DOHH2 (cell line): Measurements from ENCODE around the gene RNU5D-1.

Experiments used
- H3F3A ChIP-seq: fragments of 200-600 bp; sonication (generic), shearing (Covaris generic); 2 replicates; pipeline ENCODE4 v1.6.0; 2016; ENCODE audit warnings: antibody characterized with exemption, mild to moderate bottlenecking; ENCODE audit not compliant: control insufficient read depth, insufficient read depth
- H3K27ac ChIP-seq: fragments of 200-600 bp; sonication (generic); 2 replicates; pipeline ENCODE4 v1.5.1; 2014; ENCODE audit warnings: low read depth, mild to moderate bottlenecking, low read length, moderate library complexity
- H3K27me3 ChIP-seq: fragments of 200-600 bp; sonication (generic); 2 replicates; pipeline ENCODE4 v1.6.1; 2014; ENCODE audit warnings: mild to moderate bottlenecking, low read length, mixed read lengths; ENCODE audit not compliant: control insufficient read depth
- H3K36me3 ChIP-seq: fragments of 200-600 bp; sonication (generic); 2 replicates; pipeline ENCODE4 v1.6.1; 2014; ENCODE audit warnings: mild to moderate bottlenecking, low read length, moderate library complexity, mixed read lengths; ENCODE audit not compliant: control insufficient read depth
- H3K4me1 ChIP-seq: fragments of 200-600 bp; sonication (generic); 2 replicates; pipeline ENCODE4 v1.6.1; 2014; ENCODE audit warnings: mild to moderate bottlenecking, low read length, mixed read lengths; ENCODE audit not compliant: control insufficient read depth
- H3K4me2 ChIP-seq: fragments of 200-600 bp; sonication (generic); 2 replicates; pipeline ENCODE4 v1.6.0; 2014; ENCODE audit warnings: mild to moderate bottlenecking, low read length, moderate library complexity
- H3K4me3 ChIP-seq: fragments of 200-600 bp; sonication (generic); 2 replicates; pipeline ENCODE4 v1.5.1; 2014; ENCODE audit warnings: mild to moderate bottlenecking, low read length, mixed read lengths
- H3K79me2 ChIP-seq: fragments of 200-600 bp; sonication (generic); 2 replicates; pipeline ENCODE4 v1.6.1; 2014; ENCODE audit warnings: mild to moderate bottlenecking, low read length, mixed read lengths; ENCODE audit not compliant: control insufficient read depth
- H3K9me2 ChIP-seq: fragments of 200-600 bp; sonication (generic); replicated peaks from 2 replicates; pipeline ENCODE4 v1.6.1; 2014; ENCODE audit warnings: mild to moderate bottlenecking, low read length, mixed read lengths; ENCODE audit not compliant: control insufficient read depth
- H3K9me3 ChIP-seq: fragments of 200-600 bp; sonication (generic); 2 replicates; pipeline ENCODE4 v1.6.1; 2014; ENCODE audit warnings: antibody characterized with exemption, low read length, mixed read lengths; ENCODE audit not compliant: control insufficient read depth, insufficient read depth
- H4K20me1 ChIP-seq: fragments of 200-600 bp; sonication (generic); 2 replicates; pipeline ENCODE4 v1.6.0; 2014; ENCODE audit warnings: low read depth, mild to moderate bottlenecking, antibody characterized with exemption, low read length, moderate library complexity; ENCODE audit not compliant: control insufficient read depth, insufficient read depth
- EZH2phosphoT487 ChIP-seq: fragments of 200-600 bp; sonication (generic); IDR thresholded peaks from 2 replicates; pipeline ENCODE4 v1.6.1; 2017; ENCODE audit warnings: borderline replicate concordance, mild to moderate bottlenecking, antibody characterized with exemption, low read length, moderate library complexity, mixed read lengths
- TF ChIP-seq, protein P1 (sequence below): fragments of 200-600 bp; sonication (generic); IDR thresholded peaks from one replicate; pipeline ENCODE4 v1.5.1; 2014; ENCODE audit warnings: antibody characterized with exemption, mild to moderate bottlenecking, low read depth, low read length; ENCODE audit not compliant: poor library complexity, severe bottlenecking

Gene RNU5D-1

DNA sequence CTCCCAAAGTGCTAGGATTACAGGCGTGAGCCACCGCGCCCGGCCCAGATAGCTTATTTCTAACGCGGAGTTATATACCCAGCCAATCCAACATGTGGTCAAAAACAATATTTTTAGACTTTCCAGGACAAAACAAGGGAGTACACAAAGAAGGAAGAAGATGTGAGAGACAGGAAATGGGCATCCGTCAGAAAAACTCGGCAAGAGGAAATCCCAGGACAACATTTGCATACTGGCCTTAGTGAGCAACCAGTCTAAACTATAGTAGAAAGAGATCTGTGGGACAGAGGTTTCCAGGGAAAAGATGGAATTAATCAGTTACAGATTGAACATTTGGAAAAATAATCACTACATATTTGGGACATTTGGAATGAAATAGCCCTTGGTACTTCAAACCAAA lies 45.1 kb downstream of the RNU5D-1 start:
- no peak overlapping the region for H3K4me3 ChIP-seq
- H3K27me3 ChIP-seq = no peaks in the 10 kb centered on the region
- TF ChIP-seq, protein P1, sequence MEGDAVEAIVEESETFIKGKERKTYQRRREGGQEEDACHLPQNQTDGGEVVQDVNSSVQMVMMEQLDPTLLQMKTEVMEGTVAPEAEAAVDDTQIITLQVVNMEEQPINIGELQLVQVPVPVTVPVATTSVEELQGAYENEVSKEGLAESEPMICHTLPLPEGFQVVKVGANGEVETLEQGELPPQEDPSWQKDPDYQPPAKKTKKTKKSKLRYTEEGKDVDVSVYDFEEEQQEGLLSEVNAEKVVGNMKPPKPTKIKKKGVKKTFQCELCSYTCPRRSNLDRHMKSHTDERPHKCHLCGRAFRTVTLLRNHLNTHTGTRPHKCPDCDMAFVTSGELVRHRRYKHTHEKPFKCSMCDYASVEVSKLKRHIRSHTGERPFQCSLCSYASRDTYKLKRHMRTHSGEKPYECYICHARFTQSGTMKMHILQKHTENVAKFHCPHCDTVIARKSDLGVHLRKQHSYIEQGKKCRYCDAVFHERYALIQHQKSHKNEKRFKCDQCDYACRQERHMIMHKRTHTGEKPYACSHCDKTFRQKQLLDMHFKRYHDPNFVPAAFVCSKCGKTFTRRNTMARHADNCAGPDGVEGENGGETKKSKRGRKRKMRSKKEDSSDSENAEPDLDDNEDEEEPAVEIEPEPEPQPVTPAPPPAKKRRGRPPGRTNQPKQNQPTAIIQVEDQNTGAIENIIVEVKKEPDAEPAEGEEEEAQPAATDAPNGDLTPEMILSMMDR = no peak
- no peaks in the 10 kb centered on the region; the same call in 1 of the 2 replicates for H3F3A ChIP-seq
- peaks cover 14% of the 10 kb centered on the region for H3K4me1 ChIP-seq
- no peaks in the 10 kb centered on the region for H3K9me3 ChIP-seq
- no peaks in the 10 kb centered on the region for H3K79me2 ChIP-seq
- H4K20me1 ChIP-seq = no peaks in the 10 kb centered on the region
- H3K36me3 ChIP-seq = no peaks in the 10 kb centered on the region
- H3K27ac ChIP-seq = no peak overlapping the region
- no peak overlapping the region for H3K4me2 ChIP-seq
- H3K9me2 ChIP-seq = no peaks in the 10 kb centered on the region

DNA sequence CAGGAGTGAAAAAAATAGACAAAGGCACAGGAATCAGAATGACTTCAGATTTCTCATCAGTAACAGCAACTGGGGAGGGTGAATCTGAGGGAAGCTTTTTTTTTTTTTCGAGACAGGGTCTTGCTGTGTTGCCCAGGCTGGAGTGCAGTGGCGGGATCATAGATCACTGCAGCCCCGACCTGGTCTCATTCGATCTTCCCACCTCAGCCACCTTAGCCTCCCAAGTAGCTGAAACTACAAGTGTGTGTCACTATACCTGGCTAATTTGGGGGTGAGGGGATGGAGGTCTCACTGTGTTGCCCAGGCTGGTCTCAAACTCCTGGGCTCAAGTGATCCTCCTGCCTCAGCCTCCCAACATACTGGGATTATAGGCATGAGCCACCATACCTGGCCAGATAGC lies 45.8 kb downstream of the RNU5D-1 start:
- H3K4me2 ChIP-seq = no peak overlapping the region
- no peaks in the 10 kb centered on the region for H3K9me3 ChIP-seq
- H3K4me3 ChIP-seq = no peak overlapping the region
- H3F3A ChIP-seq = no peaks in the 10 kb centered on the region; the same call in 1 of the 2 replicates
- no peaks in the 10 kb centered on the region for H3K79me2 ChIP-seq
- no peak overlapping the region for H3K27ac ChIP-seq
- H3K9me2 ChIP-seq = no peaks in the 10 kb centered on the region
- H4K20me1 ChIP-seq = no peaks in the 10 kb centered on the region
- no peaks in the 10 kb centered on the region for H3K36me3 ChIP-seq
- H3K27me3 ChIP-seq = no peaks in the 10 kb centered on the region
- TF ChIP-seq, protein P1 = no peak
- no peak for TF ChIP-seq EZH2phosphoT487
- H3K4me1 ChIP-seq = peaks cover 14% of the 10 kb centered on the region

DNA sequence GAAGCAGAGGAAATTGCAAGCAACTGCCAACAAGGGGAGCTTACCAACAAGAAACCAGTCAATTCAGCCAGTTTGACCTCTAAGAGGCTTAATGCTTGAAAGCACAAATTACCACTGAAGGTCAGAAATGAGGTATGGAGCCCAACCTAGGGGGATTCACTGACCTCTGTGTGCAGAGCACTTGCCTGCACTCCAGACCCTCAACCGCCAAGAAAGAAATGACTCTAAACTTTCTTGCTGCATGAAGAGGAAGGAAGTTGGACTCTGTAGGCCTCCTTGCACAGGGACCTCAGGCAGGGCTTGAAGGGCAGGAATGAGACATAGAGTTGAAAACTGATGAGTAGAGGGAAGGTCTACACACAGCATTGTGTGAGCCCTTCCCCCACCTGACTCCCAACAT lies 46.4 kb downstream of the RNU5D-1 start:
- Histone ChIP-seq H3K4me1 (peaks cover 14% of the 10 kb centered on the region), H4K20me1 (no peaks in the 10 kb centered on the region), H3K4me2 (peak overlapping the region; percentile 12; the same call in 1 of the 2 replicates), H3K79me2 (no peaks in the 10 kb centered on the region), H3K9me2 (no peaks in the 10 kb centered on the region), H3K36me3 (no peaks in the 10 kb centered on the region), H3K9me3 (no peaks in the 10 kb centered on the region), H3F3A (no peaks in the 10 kb centered on the region; the same call in 1 of the 2 replicates), H3K27ac (no peak overlapping the region), H3K27me3 (no peaks in the 10 kb centered on the region), H3K4me3 (no peak overlapping the region)
- TF ChIP-seq, protein P1 = no peak
- no peak for TF ChIP-seq EZH2phosphoT487

DNA sequence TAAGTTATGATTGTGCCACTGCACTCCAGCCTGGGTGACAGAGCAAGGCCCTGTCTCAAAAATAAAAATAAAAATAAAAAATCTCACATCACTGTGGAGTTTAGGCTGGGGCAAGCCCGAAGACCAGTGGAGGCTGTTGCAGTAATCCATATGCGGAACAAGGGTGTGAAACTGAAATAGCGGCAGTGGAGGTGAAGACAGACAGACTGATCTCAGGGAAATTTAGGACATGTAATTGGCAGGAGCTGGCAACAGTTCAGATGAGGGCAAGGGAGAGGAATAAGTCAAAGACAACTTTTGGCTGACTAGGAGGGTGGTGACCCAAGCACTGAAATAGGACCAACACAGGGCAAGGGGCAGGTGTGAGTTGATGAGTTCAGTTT lies 48.1 kb downstream of the RNU5D-1 start:
- H3K27me3 ChIP-seq = no peaks in the 10 kb centered on the region
- no peak overlapping the region for H3K4me2 ChIP-seq
- H4K20me1 ChIP-seq = no peaks in the 10 kb centered on the region
- no peaks in the 10 kb centered on the region; the same call in 1 of the 2 replicates for H3F3A ChIP-seq
- peaks cover 14% of the 10 kb centered on the region for H3K4me1 ChIP-seq
- TF ChIP-seq, protein P1 = no peak
- TF ChIP-seq EZH2phosphoT487 = no peak
- no peak overlapping the region for H3K4me3 ChIP-seq
- no peaks in the 10 kb centered on the region for H3K9me2 ChIP-seq
- H3K9me3 ChIP-seq = no peaks in the 10 kb centered on the region
- no peaks in the 10 kb centered on the region for H3K79me2 ChIP-seq
- H3K36me3 ChIP-seq = no peaks in the 10 kb centered on the region
- H3K27ac ChIP-seq = no peak overlapping the region
